SK-N-SH treated with all-trans-retinoic acid at 6 μM for 48 hours (cell line): ENCODE measurements around the gene FMR1NB.

ENCODE experiments used
- ARNTL ChIP-seq: fragments of 450-650 bp; formaldehyde crosslinking; IDR thresholded peaks from 2 replicates; pipeline ENCODE4 v1.5.0; 2020; ENCODE audit warnings: low read depth, mild to moderate bottlenecking, moderate library complexity, borderline replicate concordance
- ISL1 ChIP-seq: fragments of 250-450 bp; sonication (Bioruptor Pico); IDR thresholded peaks from 2 replicates; pipeline ENCODE4 v2.1.2; 2022; ENCODE audit warnings: mild to moderate bottlenecking, moderate library complexity
- PATZ1 ChIP-seq: fragments of 250-450 bp; sonication (Bioruptor Pico); IDR thresholded peaks from 2 replicates; pipeline ENCODE4 v1.8.0; 2020; ENCODE audit warnings: mild to moderate bottlenecking, moderate library complexity, borderline replicate concordance
- ZFP30 ChIP-seq: fragments of 450-650 bp; formaldehyde crosslinking; IDR thresholded peaks from 2 replicates; pipeline ENCODE4 v1.5.0; 2022; ENCODE audit warnings: mild to moderate bottlenecking, moderate library complexity
- ZNF565 ChIP-seq: fragments of 450-650 bp; formaldehyde crosslinking; conservative IDR thresholded peaks from 2 replicates; pipeline ENCODE4 v1.5.0; 2020; ENCODE audit warnings: low read depth, mild to moderate bottlenecking, moderate library complexity

DNA sequence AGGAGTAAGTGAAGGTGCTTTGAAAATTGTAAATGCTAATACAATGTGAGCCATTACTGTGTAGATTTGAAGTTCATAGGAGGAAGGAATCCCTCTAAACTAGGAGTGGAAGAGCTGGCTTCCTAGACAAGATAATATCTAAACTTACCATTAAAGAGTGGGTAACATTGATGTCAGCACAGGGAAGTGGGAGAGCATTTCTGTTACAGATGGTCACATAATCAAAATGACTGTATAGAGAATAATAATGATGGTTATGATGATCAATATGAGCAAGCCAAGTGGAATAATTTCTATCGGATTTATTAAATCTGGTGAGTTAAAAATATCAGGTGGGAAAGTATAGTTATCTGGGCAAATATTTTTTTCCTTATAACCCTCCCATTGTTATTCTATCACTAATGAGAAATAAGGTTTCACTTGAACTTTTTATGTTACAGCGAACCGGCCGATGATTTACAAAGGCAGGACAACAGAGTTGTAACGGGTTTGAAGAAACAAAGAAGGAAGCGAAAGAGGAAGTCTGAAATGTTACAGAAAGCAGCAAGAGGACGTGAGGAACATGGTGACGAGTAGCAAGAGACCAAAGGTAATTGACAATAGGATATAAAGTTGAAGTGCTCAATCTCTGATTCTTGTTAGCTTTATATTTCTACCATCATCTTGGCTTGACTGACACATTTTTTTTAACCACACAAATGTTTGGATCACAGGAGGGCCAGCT is 43.5 kb downstream of the FMR1NB start:
- TF ChIP-seq ARNTL (no peak), PATZ1 (CRISPR knock-in tag) (no peak), ZFP30 (CRISPR knock-in tag) (no peak), ZNF565 (CRISPR knock-in tag) (no peak), ISL1 (CRISPR knock-in tag) (no peak)
